SJCRH30 (cell line): ENCODE measurements around the gene NRXN2. TPM values are rescaled to one million over a fixed set of nuclear protein-coding genes. Genes with fewer than 3 reads are reported as not detected.

Experiments used
- DNase-seq, 2 experiments: peaks; one replicate each; pipeline ENCODE4 v3.0.0-alpha.2; 2015 to 2020
- H3K27ac ChIP-seq: fragments of 250-450 bp; sonication (Bioruptor Pico); 2 replicates; pipeline ENCODE4 v1.5.1; 2020; ENCODE audit warnings: mild to moderate bottlenecking, moderate library complexity
- H3K27me3 ChIP-seq: fragments of 250-450 bp; sonication (Bioruptor Pico); 2 replicates; pipeline ENCODE4 v1.5.1; 2020; ENCODE audit warnings: mild to moderate bottlenecking, moderate library complexity
- H3K36me3 ChIP-seq: fragments of 250-450 bp; sonication (Bioruptor Pico); 2 replicates; pipeline ENCODE4 v1.5.1; 2020; ENCODE audit warnings: mild to moderate bottlenecking, moderate library complexity
- H3K4me1 ChIP-seq: fragments of 250-450 bp; sonication (Bioruptor Pico); 2 replicates; pipeline ENCODE4 v1.5.1; 2020; ENCODE audit warnings: mild to moderate bottlenecking, moderate library complexity
- H3K4me3 ChIP-seq: fragments of 250-450 bp; sonication (Bioruptor Pico); 2 replicates; pipeline ENCODE4 v1.5.1; 2020; ENCODE audit warnings: mild to moderate bottlenecking, moderate library complexity
- H3K9me3 ChIP-seq: fragments of 250-450 bp; sonication (Bioruptor Pico); replicated peaks from 2 replicates; pipeline ENCODE4 v1.5.1; 2020; ENCODE audit warnings: mild to moderate bottlenecking, moderate library complexity
- total RNA-seq: library from RNA; depleted of rRNA; stranded (reverse); fragments of >200 nt; shearing (Covaris generic); gene quantifications from 2 replicates; pipeline ENCODE4 v1.2.3, GENCODE V29; 2014; rRNA removed

Gene NRXN2
- 0.08 and 0.51 TPM in 2 replicates for total RNA-seq

DNA sequence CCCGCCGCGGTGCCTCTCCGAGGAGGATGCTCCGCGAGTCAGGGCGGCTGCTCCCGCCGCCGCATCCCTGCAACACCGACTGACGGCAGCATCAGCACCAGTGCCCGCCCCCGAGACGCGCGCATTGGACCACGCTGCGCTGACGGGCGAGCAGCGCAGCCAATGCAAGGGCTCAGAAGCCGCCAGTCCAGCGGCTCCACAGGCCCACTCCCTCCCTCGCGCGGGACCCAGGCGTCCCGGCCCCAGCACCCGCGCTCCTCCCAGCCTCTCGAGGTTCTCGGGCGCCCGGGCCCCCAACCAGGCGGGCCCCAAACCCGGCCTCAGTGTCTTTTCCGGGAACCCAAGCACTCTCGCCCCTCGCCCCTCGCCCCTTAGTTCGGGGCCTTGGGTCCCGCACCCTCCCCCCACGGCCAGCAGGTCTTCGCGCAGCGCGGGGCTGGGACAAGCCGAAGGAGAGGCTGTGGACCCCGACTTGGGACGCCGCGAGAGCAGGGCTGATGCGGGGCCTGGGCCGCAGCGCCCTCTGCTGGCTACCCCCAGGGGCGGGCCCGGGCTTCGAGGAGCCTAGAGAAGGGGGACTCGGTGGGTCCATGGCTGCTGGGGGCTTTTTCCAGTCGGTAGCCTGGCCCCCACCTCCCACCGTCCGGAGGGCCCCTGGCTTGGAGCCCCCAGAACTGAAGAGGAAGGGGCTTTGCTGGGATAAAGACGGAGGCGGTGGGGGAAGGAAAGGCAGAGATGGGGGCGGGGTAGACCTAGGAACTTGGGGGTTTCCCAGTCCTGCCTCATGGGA lies at the start of gene NRXN2:
Gene NRXN2, minus strand, starts transcription at position 81 of the 790 bp plus-strand sequence. CDS start 9,498 bp downstream, outside the sequence.
- Histone ChIP-seq H3K27ac (peak within 1 kb of the TSS; percentile 29), H3K4me3 (peak within 1 kb of the TSS; percentile 66), H3K36me3 (no peaks in the 10 kb centered on the region), H3K9me3 (no peaks in the 10 kb centered on the region), H3K27me3 (no peaks in the 10 kb centered on the region), H3K4me1 (no peaks in the 10 kb centered on the region)
- DNase-seq: peak; percentile 75 to 83

DNA sequence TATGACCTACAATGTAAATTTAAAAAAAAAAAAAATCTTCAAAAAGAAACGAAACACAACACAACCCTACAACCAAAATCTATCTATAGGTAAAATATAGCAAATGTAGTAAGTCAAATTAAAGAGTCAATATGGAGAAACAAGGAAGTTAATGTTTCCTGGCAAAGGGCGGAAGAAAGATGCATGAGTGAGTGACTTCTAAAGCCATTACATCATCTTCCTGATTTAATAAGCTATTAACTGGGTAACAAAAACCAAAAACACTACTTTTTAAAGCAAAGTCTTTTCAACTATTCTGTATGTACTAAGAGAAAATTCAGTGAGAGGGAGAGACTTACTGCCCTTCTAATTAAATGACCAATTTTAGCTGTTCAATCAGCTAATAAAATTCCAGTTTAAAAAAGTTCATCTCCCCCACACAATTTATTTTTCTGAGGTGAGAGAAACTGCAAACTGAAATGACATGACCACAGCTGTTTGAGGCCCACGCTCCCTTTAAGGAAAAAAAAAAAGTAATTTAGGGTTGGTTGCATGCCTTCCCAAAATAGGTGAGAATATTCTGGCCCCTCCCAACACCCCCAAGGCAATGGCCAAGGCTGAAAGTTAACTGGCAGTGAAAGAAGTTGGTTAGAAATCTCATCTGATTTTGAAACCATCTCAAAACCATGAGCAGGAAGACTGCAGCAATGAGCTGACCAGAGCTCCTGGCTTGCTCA lies 49.5 kb upstream of the NRXN2 start:
- Histone ChIP-seq H3K27ac (no peak overlapping the region), H3K9me3 (no peaks in the 10 kb centered on the region)

DNA sequence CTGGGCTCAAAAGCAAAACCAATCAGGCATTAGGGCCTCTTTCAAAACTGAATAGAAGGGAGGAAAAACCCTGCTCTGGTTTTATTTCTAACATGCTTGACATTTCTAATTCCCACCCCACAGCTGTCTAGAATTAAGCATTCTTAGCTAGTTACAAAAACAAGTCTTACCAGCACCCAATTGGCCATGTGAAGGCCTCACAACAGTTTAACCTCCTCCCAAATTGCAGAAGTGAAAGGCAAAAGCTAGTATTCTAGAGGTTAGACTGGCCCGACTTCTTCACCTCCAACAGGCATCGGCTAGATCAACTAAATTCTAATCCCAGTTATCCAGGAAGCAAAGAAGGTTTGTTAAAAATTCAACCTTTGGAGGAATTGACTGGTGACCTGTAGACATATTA lies 48.9 kb upstream of the NRXN2 start:
- Histone ChIP-seq H3K4me3 (no peak overlapping the region), H3K4me1 (peaks cover 9% of the 10 kb centered on the region; the same call in 1 of the 2 replicates), H3K36me3 (peaks cover 100% of the 10 kb centered on the region), H3K27me3 (no peaks in the 10 kb centered on the region), H3K27ac (no peak overlapping the region), H3K9me3 (no peaks in the 10 kb centered on the region)
- DNase-seq: no peak

More for the DNA sequence above, 49.5 kb upstream of the NRXN2 start:
- Histone ChIP-seq H3K4me1 (peaks cover 9% of the 10 kb centered on the region; the same call in 1 of the 2 replicates), H3K36me3 (peaks cover 100% of the 10 kb centered on the region), H3K27me3 (no peaks in the 10 kb centered on the region), H3K4me3 (no peak overlapping the region)
- no peak for DNase-seq

DNA sequence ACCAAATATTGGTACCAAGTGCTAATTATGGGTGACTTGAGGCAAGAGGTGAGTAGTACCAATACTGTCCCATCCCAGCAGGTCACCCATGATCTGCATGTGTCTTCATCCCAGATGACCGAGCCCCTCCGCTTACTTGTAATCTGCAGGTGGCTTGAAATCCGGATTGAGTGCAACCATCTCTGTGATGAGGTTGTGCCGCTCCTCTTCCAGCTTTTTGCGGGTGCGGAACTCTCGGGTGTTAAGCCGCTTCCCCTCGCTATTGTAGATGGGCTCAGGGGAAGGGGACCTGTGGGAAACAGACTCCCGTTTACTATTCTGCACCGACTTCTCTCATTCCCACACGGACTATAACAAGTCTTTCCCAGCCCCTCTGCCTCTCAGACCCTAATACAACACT lies 47.1 kb upstream of the NRXN2 start:
- Histone ChIP-seq H3K36me3 (peaks cover 89% of the 10 kb centered on the region), H3K4me1 (0 out of 2 replicates have a peak, but pooled peaks cover 2% of the 10 kb centered on the region), H3K4me3 (no peak overlapping the region), H3K27ac (no peak overlapping the region), H3K27me3 (no peaks in the 10 kb centered on the region), H3K9me3 (no peaks in the 10 kb centered on the region)
- DNase-seq: no peak

DNA sequence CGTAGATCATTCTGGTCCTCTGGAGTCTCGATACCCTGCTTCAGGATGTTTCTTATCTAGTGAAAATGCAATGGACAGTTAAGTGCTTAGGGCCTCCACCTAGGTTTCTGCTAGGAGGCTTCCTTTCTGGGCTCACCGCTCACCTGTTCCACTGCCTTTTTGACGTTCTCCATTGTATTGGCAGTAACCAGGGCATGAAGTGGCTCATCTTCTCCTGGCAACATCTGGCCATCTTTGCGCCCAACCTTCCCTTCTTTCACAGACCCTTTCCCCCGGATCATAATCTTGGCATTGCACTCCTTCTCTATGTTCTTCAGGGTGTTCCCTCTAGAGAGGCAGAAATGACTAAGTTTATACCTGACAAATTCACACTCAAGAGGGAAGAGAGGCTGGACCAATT lies 46.3 kb upstream of the NRXN2 start:
- DNase-seq: no peak
- H3K36me3 ChIP-seq: peaks cover 89% of the 10 kb centered on the region
- H3K27me3 ChIP-seq: no peaks in the 10 kb centered on the region
- 0 out of 2 replicates have a peak, but pooled peaks cover 2% of the 10 kb centered on the region for H3K4me1 ChIP-seq
- H3K4me3 ChIP-seq: no peak overlapping the region
- no peak overlapping the region for H3K27ac ChIP-seq
- H3K9me3 ChIP-seq: no peaks in the 10 kb centered on the region

DNA sequence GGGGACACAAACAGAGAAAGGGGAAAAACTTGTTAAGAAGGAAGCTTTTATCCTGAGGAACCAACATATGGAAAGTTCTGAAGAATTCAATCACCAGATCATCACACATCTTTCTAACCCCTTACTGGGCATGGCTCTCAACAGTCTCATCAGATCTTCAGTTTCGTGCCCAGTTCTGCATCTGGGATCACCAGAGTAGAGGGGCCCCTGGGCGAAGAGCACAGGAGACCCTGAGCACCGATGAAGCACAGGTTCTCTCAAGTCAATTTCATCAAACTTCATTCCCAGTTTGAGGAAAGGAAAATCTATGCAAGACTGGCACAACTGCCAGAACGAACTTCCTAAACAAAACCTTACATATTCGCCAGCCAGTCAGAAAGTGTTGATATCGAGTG lies 45.3 kb upstream of the NRXN2 start:
- no peak for DNase-seq
- Histone ChIP-seq H3K4me1 (no peaks in the 10 kb centered on the region; the same call in 1 of the 2 replicates), H3K36me3 (peaks cover 89% of the 10 kb centered on the region), H3K27ac (no peak overlapping the region), H3K4me3 (no peak overlapping the region), H3K27me3 (no peaks in the 10 kb centered on the region), H3K9me3 (no peaks in the 10 kb centered on the region)

DNA sequence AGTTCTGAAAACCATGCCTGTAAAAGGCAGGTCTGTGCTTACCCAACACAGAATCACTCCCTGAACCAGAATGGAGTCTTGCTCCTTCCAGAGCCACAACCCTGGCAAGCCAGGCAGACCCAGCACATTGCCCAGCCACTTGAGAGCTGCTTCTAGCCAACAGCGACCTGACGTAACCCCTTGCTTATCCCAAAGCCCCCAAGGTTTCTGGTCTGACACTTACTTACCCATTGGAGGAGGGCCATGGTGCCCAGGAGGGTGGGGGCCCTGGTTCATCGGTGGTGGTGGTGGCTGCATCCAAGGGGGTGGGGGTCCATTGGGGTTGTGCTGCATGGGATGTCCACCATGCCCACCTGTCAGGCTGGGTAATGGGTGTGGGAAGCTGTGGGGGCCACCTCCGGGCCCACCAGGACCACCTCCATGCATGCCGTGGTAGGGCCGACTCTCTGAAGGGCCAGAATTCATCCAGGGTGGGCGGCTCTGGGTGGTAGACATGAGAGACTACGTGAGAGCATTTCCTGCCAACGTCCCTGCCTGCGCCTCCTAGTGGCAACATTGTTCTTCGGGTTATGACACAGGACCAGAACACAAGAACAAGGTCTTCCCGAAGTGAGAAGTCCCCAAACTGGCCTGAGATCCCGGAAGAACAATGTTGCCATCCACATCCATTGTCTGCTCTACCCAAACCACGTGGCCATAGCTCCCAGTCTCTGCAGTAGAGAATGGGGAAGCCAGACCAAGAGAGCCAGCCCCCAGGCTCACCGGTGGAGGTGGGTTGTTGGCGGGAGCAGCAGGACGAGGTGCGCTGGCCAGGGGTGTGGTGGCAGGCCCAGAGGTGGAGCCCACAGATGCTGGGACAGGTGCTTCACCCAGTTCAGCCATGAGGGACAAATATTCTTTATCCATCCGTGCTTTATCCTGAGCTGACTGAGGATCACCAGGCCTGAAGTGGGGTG lies 44.6 kb upstream of the NRXN2 start:
- Histone ChIP-seq H3K27me3 (no peaks in the 10 kb centered on the region), H3K4me1 (no peaks in the 10 kb centered on the region; the same call in 1 of the 2 replicates), H3K4me3 (no peak overlapping the region), H3K9me3 (no peaks in the 10 kb centered on the region), H3K36me3 (peaks cover 89% of the 10 kb centered on the region), H3K27ac (no peak overlapping the region)
- DNase-seq: peak; percentile 60 to 67

DNA sequence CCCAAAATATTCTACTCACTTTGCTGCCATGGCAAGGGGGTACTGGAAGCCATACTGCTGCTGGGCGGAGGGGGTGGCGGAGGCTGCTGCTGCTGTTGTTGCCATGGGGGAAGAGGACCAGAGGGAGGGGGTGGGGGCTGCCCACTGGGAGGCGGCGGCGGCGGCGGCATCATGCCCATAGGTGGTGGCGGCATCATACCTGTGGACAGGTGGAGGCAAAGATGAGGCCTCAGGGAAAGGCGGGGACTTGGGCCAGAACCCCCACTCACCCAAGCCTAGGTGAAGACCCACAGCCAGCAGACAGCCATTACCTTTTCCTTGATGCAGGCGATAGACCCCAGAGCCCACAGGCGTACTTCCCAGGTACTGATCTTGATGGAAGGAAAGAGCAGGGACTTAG lies 43.9 kb upstream of the NRXN2 start:
- DNase-seq: no peak
- Histone ChIP-seq H3K4me3 (no peak overlapping the region), H3K36me3 (peaks cover 83% of the 10 kb centered on the region), H3K4me1 (no peaks in the 10 kb centered on the region; the same call in 1 of the 2 replicates), H3K27me3 (no peaks in the 10 kb centered on the region), H3K27ac (no peak overlapping the region), H3K9me3 (no peaks in the 10 kb centered on the region)

DNA sequence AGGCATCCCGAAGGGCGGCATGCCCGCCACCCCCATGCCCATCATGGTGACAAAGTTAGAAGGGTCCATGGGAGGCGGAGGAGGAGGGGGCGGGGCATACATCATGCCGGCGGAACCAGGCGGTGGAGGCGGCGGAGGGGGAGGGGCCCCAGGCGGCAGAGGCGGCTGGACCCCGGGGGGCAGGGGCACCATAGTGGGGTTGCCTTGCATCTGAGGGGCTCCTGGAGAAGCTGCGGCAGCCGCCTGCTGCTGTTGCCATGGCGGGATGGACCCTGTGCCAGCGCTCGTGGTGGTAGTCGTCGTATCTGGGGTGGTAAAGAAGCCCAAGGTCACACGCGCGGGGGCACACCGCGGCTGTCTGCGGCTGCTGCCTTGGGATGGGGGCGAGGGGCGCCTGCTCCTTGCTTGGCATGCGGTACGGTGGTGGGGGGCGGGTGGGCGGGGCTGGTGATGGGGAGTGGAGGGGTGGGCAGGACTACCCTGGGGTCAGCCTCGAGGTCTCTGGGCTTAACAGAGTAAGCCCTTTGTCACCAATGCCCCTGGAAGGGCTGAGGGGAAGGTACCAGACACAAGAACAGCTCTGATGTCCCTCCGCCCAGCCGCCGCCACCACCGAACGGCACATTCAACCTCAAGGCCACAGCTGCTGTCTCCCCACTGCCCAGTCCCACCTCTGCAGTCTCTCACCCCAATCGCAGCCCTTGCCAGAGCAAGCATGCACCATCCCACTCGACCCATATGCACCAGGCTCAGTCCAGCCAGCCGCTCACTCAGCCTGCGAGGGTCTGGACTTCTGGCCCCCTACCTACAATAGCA lies 43.1 kb upstream of the NRXN2 start:
- Histone ChIP-seq H3K36me3 (peaks cover 75% of the 10 kb centered on the region), H3K9me3 (no peaks in the 10 kb centered on the region), H3K27ac (no peak overlapping the region), H3K4me1 (peaks cover 6% of the 10 kb centered on the region), H3K4me3 (no peak overlapping the region), H3K27me3 (no peaks in the 10 kb centered on the region)
- DNase-seq: no peak

DNA sequence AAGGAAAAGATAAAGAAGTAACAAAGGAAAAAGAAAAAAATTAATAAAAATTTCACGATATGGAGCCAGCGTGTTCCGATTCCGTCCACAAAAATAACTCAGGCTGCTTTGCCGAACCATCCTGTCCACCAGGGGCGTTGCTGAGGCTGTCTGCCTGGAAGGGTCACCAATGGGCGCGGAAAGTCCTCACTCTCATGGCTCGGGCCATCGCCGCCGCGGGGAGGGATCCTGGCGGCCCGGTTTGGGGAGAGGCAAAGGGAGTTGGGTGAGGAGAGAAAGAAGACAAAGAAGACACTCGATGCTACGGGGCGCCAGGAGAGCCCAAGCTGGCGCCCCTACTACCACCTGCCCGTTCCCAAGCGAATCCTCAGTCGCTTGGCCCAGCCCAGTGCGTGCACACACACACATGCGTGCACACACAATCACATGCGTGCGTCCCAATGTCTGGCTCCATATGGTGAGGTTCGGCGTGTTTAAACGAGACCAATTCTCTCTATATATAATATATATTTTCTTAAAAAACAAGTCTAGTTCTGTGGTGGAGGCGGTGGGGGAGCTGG lies 42.4 kb upstream of the NRXN2 start:
- H3K36me3 ChIP-seq: peaks cover 68% of the 10 kb centered on the region
- no peaks in the 10 kb centered on the region for H3K27me3 ChIP-seq

DNA sequence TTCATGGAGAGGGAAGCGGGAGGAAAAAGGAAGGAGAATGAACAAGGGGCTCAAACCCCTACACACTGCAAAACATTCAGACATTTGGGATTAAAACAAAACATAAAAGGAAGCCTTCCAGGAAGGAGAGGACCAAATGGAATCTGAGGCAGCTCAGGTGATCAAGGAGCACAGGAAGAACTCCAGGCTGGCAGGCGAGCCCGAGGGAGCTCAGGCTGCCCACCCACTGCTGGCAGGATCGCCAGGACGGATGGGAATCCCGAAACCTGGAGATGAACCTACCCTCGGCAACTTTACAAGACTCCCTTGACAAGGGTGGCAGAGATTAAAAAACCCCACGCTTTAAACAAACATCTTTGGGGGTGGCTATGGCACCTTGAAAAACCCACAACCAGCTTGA lies 41.8 kb upstream of the NRXN2 start:
- H3K27ac ChIP-seq: no peak overlapping the region
- no peaks in the 10 kb centered on the region for H3K9me3 ChIP-seq
- no peak for DNase-seq
- no peak overlapping the region for H3K4me3 ChIP-seq
- H3K36me3 ChIP-seq: peaks cover 62% of the 10 kb centered on the region
- H3K4me1 ChIP-seq: peaks cover 17% of the 10 kb centered on the region
- H3K27me3 ChIP-seq: no peaks in the 10 kb centered on the region

More for the DNA sequence above, 42.4 kb upstream of the NRXN2 start:
- peaks cover 13% of the 10 kb centered on the region for H3K4me1 ChIP-seq
- H3K27ac ChIP-seq: no peak overlapping the region
- no peak for DNase-seq
- no peak overlapping the region for H3K4me3 ChIP-seq
- no peaks in the 10 kb centered on the region for H3K9me3 ChIP-seq

DNA sequence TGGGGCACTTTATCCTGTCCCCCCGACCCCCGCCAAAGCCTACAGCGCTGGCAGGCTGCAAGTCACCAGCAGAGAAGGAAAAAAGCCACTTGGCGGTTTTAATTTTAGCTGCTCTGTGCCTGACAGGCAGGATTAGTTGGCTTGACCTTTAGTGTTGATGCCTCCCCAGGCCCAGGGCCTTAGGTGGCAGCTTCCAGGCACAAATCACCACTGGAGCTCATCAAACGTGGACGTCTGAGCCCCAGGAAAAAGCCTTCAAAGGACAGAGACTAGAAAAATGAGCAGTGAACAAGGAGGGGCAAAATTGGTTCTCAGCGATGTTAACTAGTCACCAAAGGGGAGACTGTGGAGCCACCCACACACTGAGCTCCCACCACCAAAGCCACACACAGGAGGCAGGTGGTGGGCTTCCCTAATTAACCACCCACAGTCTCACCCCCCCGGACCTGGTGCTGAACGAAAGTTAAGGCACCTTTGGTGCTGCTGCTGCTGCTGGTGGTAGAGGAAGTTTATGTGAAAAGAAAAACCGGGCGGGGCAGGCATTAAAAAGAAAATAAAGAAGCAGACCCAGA lies 41.1 kb upstream of the NRXN2 start:
- no peaks in the 10 kb centered on the region for H3K9me3 ChIP-seq
- H3K27me3 ChIP-seq: no peaks in the 10 kb centered on the region
- H3K27ac ChIP-seq: no peak overlapping the region
- H3K4me1 ChIP-seq: peaks cover 22% of the 10 kb centered on the region
- peaks cover 56% of the 10 kb centered on the region for H3K36me3 ChIP-seq
- H3K4me3 ChIP-seq: no peak overlapping the region
- no peak for DNase-seq

DNA sequence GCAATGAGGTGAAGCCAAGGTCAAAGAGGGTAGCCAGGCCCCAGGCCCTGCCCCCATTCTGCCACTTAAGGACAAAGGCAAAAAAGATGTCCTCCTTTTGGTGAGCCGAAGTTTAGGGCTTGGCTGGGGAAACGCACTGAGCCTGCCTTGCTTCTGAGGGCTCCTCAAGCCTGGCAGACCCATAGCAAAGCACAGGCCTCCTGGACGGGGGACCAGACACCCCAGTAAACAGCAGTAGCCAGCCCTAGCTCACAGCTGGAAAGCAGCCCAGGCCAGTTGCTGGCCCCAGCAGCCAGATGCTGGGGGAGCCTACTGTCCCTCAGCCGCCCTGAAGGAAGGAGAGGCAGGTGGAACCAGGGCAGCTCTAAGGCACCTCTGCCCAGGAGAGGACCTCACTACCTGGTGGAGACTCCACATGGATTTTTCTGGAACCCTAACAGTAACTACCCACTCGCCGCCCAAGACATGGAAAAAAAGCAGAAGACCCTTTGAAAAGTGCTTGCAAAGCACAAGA lies 40.6 kb upstream of the NRXN2 start:
- Histone ChIP-seq H3K9me3 (no peaks in the 10 kb centered on the region), H3K36me3 (peaks cover 50% of the 10 kb centered on the region), H3K27me3 (no peaks in the 10 kb centered on the region), H3K27ac (no peak overlapping the region), H3K4me1 (peaks cover 24% of the 10 kb centered on the region), H3K4me3 (no peak overlapping the region)
- DNase-seq: no peak
